ENCODE measurements around the gene IQGAP1. TPM values are rescaled to one million over a fixed set of nuclear protein-coding genes. Genes with fewer than 3 reads are reported as not detected.
"Not testable (repeated sequence)": the region's sequence is repeated elsewhere in the genome, so short reads cannot be mapped to it uniquely, and the experiment has no call there.

IQGAP1 gene
- total and polyA plus RNA-seq, 4 experiments from 2014 or later, result 86.1 to 132 (median 125) TPM

DNA sequence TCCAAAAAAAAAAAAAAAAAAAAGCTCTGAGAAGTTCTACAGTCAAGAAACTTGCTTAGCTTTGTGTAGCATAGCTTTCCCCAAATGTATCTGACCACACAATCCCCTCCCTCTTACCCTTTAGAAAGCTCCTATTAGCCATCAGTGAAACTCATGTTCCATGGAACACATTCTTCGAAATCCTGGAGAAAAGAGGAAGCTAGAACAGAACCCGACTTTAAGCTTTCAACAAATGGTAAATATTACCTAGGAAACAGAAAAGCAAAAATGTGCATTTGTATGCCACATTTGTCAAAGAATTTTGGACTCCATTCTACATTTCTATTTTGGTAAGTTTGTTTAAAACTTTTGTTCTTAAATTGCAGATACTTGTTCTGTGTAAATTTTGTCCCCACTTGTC is 124.2 kb downstream of the IQGAP1 start:
- H3K27me3 Mint-ChIP-seq, result peaks cover 0 to 2% of the 10 kb centered on the region in 2 donors
- intact Hi-C loops (cut with micrococcal nuclease), result no loop called here
- Histone ChIP-seq H3K9me3 (ENCODE audit: control insufficient read depth in 1 of 2, low read length in 2 of 2) (no peaks in the 10 kb centered on the region), H3K4me1 (ENCODE audit: insufficient read depth, low read length) (no peaks in the 10 kb centered on the region), H3K27me3 (ENCODE audit: insufficient read depth, low read length) (no peaks in the 10 kb centered on the region), H3K36me3 (ENCODE audit: insufficient read depth, low read length) (no peaks in the 10 kb centered on the region), H3K4me3 (ENCODE audit: low read length in 2 of 2) (no peak overlapping the region), H3K27ac (ENCODE audit: low read depth, low read length) (no peak overlapping the region)
- ChIA-PET POLR2A (ENCODE audit: partially characterized antibody) (interaction anchor here (0.8 kb wide), 1 partner anchor 91 kb away, joined by 3 read pairs; no protein-coding TSS in a partner anchor), CTCF (ENCODE audit: partially characterized antibody) (interaction anchor here (0.7 to 2.2 kb wide), 5 partner anchors 12 to 192 kb away, joined by 3 to 8 read pairs (median 3); no protein-coding TSS in a partner anchor)
- no peak for DNase-seq
- H3K27ac Mint-ChIP-seq, result no peak overlapping the region
- no peaks in the 10 kb centered on the region for H3K36me3 Mint-ChIP-seq
- H3K4me3 Mint-ChIP-seq, result no peak overlapping the region
- peaks cover 4 to 8% (median 7%) of the 10 kb centered on the region in 4 donors for H3K4me1 Mint-ChIP-seq
- no peaks in the 10 kb centered on the region for H3K9me3 Mint-ChIP-seq

DNA sequence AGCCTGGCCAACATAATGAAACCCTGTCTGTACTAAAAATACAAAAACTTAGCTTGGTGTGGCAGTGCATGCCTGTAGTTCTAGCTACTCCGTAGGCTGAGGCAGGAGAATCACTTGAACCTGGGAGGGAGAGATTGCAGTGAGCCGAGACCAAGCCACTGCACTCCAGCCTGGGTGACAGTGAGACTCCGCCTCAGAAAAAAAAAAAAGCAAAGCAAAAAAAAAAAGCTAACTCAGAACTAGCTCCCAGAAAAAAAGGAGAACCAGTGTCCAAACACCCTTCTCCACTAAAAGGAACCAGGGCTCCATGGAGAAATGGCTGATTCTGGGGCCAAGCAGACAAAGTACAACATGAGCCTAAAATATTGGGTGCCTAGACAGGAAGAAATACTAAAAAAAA is 124.9 kb downstream of the IQGAP1 start:
- Histone ChIP-seq H3K27ac (ENCODE audit: low read depth, low read length) (no peak overlapping the region), H3K36me3 (ENCODE audit: insufficient read depth, low read length) (no peaks in the 10 kb centered on the region), H3K4me1 (ENCODE audit: insufficient read depth, low read length) (no peaks in the 10 kb centered on the region), H3K4me3 (ENCODE audit: low read length in 2 of 2) (no peak overlapping the region), H3K27me3 (ENCODE audit: insufficient read depth, low read length) (no peaks in the 10 kb centered on the region), H3K9me3 (ENCODE audit: control insufficient read depth in 1 of 2, low read length in 2 of 2) (no peaks in the 10 kb centered on the region)
- Mint-ChIP-seq H3K36me3 (no peaks in the 10 kb centered on the region), H3K4me1 (peaks cover 4 to 8% (median 7%) of the 10 kb centered on the region in 4 donors), H3K9me3 (no peaks in the 10 kb centered on the region), H3K27me3 (peaks cover 0 to 2% of the 10 kb centered on the region in 2 donors), H3K4me3 (no peak overlapping the region), H3K27ac (peak overlapping the region in 1 of 7 donors; percentile 46)
- CTCF ChIA-PET (ENCODE audit: partially characterized antibody), result interaction anchor here (1.0 to 1.9 kb wide), 3 partner anchors 91 to 220 kb away, joined by 3 to 8 read pairs (median 4); no protein-coding TSS in a partner anchor
- intact Hi-C loops (cut with micrococcal nuclease), result no loop called here
- POLR2A ChIA-PET (ENCODE audit: partially characterized antibody), result interaction anchor here (0.7 to 0.8 kb wide), 2 partner anchors 17 to 91 kb away, joined by 3 to 6 read pairs; no protein-coding TSS in a partner anchor
- no peak for DNase-seq

DNA sequence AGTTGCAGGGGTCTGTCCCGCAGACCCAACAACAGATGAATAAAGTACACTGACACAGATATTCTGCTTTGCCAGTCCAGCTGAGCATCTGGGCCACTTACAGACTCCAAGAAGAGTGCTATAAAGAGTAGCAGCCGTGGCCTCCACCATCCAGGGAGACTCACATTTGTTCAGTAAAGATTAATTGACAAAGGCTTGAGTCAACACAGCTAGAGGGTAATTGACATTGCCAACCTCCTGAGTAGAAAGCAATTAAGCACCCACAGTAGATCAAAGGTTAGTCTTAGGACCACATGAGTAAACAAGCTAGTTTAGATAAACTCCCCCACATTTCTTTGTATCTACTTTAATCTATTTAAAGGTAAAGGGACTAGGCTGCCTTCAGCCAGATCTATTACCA is 125.4 kb downstream of the IQGAP1 start:
- no peak overlapping the region for H3K27ac ChIP-seq (ENCODE audit: low read depth, low read length)
- H3K36me3 ChIP-seq (ENCODE audit: insufficient read depth, low read length), result no peaks in the 10 kb centered on the region
- intact Hi-C loops (cut with micrococcal nuclease), result no loop called here
- Mint-ChIP-seq H3K36me3 (no peaks in the 10 kb centered on the region), H3K4me1 (peaks cover 4 to 8% (median 7%) of the 10 kb centered on the region in 4 donors), H3K27ac (peak overlapping the region in 2 of 7 donors; percentile 35 to 46), H3K4me3 (no peak overlapping the region), H3K27me3 (peaks cover 0 to 2% of the 10 kb centered on the region in 2 donors), H3K9me3 (no peaks in the 10 kb centered on the region)
- POLR2A ChIA-PET (ENCODE audit: partially characterized antibody), result interaction anchor here (0.7 kb wide), 1 partner anchor 17 kb away, joined by 6 read pairs; no protein-coding TSS in a partner anchor
- no peaks in the 10 kb centered on the region for H3K4me1 ChIP-seq (ENCODE audit: insufficient read depth, low read length)
- H3K9me3 ChIP-seq (ENCODE audit: control insufficient read depth in 1 of 2, low read length in 2 of 2), result no peaks in the 10 kb centered on the region
- no peak for DNase-seq
- H3K4me3 ChIP-seq (ENCODE audit: low read length in 2 of 2), result no peak overlapping the region
- no peaks in the 10 kb centered on the region for H3K27me3 ChIP-seq (ENCODE audit: insufficient read depth, low read length)
- CTCF ChIA-PET (ENCODE audit: partially characterized antibody), result interaction anchor here (1.0 to 1.9 kb wide), 2 partner anchors 193 to 220 kb away, joined by 3 to 8 read pairs; no protein-coding TSS in a partner anchor

DNA sequence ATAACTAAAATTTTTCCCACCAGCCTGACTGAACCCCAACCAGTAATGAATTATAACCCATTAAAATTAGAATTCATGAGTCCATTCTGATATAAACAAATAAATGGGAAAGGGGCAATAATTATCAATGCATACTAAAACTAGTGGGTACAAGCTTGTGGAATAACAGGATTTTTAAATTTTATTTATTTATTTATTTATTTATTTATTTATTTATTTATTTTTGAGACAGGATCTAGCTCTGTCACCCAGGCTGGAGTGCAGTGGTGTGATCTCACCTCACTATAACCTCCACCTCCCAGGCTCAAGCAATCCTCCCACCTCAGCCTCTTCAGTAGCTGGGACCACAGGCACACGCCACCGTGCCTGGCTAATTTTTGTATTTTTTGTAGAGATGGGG is 125.9 kb downstream of the IQGAP1 start:
- H3K27me3 ChIP-seq (ENCODE audit: insufficient read depth, low read length); intact Hi-C loops (cut with micrococcal nuclease); H3K4me3 Mint-ChIP-seq; H3K4me1 Mint-ChIP-seq; H3K27me3 Mint-ChIP-seq; DNase-seq; H3K36me3 Mint-ChIP-seq; H3K4me3 ChIP-seq (ENCODE audit: low read length in 2 of 2); H3K9me3 Mint-ChIP-seq; H3K27ac Mint-ChIP-seq; H3K9me3 ChIP-seq (ENCODE audit: control insufficient read depth in 1 of 2, low read length in 2 of 2); H3K36me3 ChIP-seq (ENCODE audit: insufficient read depth, low read length); H3K27ac ChIP-seq (ENCODE audit: low read depth, low read length); POLR2A ChIA-PET (ENCODE audit: partially characterized antibody); H3K4me1 ChIP-seq (ENCODE audit: insufficient read depth, low read length): not testable (repeated sequence)
- CTCF ChIA-PET (ENCODE audit: partially characterized antibody), result interaction anchor here (0.8 to 1.9 kb wide), 2 partner anchors 73 to 194 kb away, joined by 3 to 8 read pairs; no protein-coding TSS in a partner anchor

DNA sequence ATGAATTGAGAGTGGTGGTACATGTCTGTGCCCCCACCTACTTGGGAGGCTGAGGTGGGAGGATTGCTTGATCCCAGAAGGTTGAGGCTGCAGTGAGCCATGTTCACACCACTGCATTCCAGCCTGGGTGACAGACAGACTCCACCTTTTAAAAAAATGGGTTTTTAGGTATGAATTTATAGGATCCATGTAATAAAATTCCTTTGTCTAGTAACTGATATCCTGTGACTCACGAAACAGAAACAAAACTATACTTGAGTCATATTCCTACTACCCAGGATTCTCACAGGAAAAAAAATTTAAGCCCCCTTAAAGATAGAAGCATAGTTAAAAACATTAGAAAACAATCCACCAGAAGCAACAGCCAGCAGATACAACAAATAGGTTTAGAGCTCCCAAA is 131.6 kb downstream of the IQGAP1 start:
- no peak overlapping the region for H3K4me3 ChIP-seq (ENCODE audit: low read length in 2 of 2)
- ChIA-PET CTCF (ENCODE audit: partially characterized antibody) (interaction anchor here (0.8 kb wide), 1 partner anchor 8 kb away, joined by 3 read pairs; no protein-coding TSS in a partner anchor), POLR2A (ENCODE audit: partially characterized antibody) (interaction anchor here (1.2 kb wide), 1 partner anchor 44 kb away, joined by 3 read pairs; no protein-coding TSS in a partner anchor)
- H3K27me3 Mint-ChIP-seq, result peaks cover 0 to 2% of the 10 kb centered on the region in 2 donors
- H3K9me3 Mint-ChIP-seq, result no peaks in the 10 kb centered on the region
- no peak overlapping the region for H3K27ac ChIP-seq (ENCODE audit: low read depth, low read length)
- no peaks in the 10 kb centered on the region for H3K9me3 ChIP-seq (ENCODE audit: control insufficient read depth in 1 of 2, low read length in 2 of 2)
- intact Hi-C loops (cut with micrococcal nuclease), result no loop called here
- no peak for DNase-seq
- no peak overlapping the region for H3K4me3 Mint-ChIP-seq
- no peaks in the 10 kb centered on the region for H3K36me3 ChIP-seq (ENCODE audit: insufficient read depth, low read length)
- no peaks in the 10 kb centered on the region for H3K36me3 Mint-ChIP-seq
- H3K27ac Mint-ChIP-seq, result peak overlapping the region in 1 of 7 donors; percentile 39
- H3K27me3 ChIP-seq (ENCODE audit: insufficient read depth, low read length), result no peaks in the 10 kb centered on the region
- H3K4me1 ChIP-seq (ENCODE audit: insufficient read depth, low read length), result no peaks in the 10 kb centered on the region
- no peaks in the 10 kb centered on the region for H3K4me1 Mint-ChIP-seq

DNA sequence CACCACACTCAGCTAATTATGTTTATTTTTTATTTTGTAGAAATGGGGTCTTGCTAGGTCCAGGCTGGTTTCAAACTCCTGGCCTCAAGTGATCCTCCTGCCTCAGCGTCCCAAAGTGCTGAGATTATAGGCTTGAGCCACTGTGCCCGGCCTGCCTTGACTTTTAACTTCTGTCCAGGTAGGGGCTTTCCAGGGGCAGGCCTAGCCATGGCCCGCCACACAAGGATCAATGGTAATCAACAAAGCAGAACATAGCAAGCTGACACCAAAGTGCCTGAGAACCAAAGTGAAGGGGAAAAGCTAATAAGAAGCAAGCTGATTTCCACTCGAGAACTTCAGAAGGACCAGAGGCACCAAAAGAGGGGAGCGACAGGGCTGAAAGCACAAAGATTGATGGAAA is 132.3 kb downstream of the IQGAP1 start:
- POLR2A ChIA-PET (ENCODE audit: partially characterized antibody), result interaction anchor here (1.2 kb wide), 1 partner anchor 43 kb away, joined by 3 read pairs; no protein-coding TSS in a partner anchor
- no peak for DNase-seq
- H3K9me3 Mint-ChIP-seq, result no peaks in the 10 kb centered on the region
- peaks cover 0 to 2% of the 10 kb centered on the region in 2 donors for H3K27me3 Mint-ChIP-seq
- H3K4me3 Mint-ChIP-seq, result no peak overlapping the region
- no peaks in the 10 kb centered on the region for H3K36me3 Mint-ChIP-seq
- Histone ChIP-seq H3K4me3 (ENCODE audit: low read length in 2 of 2) (no peak overlapping the region), H3K9me3 (ENCODE audit: control insufficient read depth in 1 of 2, low read length in 2 of 2) (no peaks in the 10 kb centered on the region), H3K36me3 (ENCODE audit: insufficient read depth, low read length) (no peaks in the 10 kb centered on the region), H3K27ac (ENCODE audit: low read depth, low read length) (no peak overlapping the region), H3K4me1 (ENCODE audit: insufficient read depth, low read length) (no peaks in the 10 kb centered on the region), H3K27me3 (ENCODE audit: insufficient read depth, low read length) (no peaks in the 10 kb centered on the region)
- intact Hi-C loops (cut with micrococcal nuclease), result no loop called here
- CTCF ChIA-PET (ENCODE audit: partially characterized antibody), result no interaction called here
- no peaks in the 10 kb centered on the region for H3K4me1 Mint-ChIP-seq
- peak overlapping the region in 1 of 7 donors; percentile 55 for H3K27ac Mint-ChIP-seq

DNA sequence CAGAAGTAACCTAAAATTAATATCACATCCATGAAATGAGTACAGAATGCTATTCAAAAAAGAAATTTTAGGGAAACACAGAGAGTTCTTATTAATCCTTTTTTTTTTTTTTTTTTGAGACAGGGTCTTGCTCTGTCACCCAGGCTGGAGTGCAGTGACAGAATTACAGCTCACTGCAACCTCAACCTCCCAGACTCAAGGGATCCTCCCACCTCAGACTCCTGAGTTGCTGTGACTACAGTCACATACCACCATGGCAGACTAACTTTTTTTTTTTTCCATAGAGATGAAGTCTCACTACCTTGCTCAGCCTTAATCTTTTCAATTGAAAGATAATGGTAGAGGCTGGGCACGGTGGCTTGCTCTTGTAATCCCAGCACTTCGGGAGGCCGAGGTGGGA is 135.3 kb downstream of the IQGAP1 start:
- no peak overlapping the region for H3K27ac Mint-ChIP-seq
- Histone ChIP-seq H3K27ac (ENCODE audit: low read depth, low read length) (no peak overlapping the region), H3K4me1 (ENCODE audit: insufficient read depth, low read length) (no peaks in the 10 kb centered on the region), H3K4me3 (ENCODE audit: low read length in 2 of 2) (no peak overlapping the region), H3K9me3 (ENCODE audit: control insufficient read depth in 1 of 2, low read length in 2 of 2) (no peaks in the 10 kb centered on the region), H3K27me3 (ENCODE audit: insufficient read depth, low read length) (no peaks in the 10 kb centered on the region), H3K36me3 (ENCODE audit: insufficient read depth, low read length) (no peaks in the 10 kb centered on the region)
- peaks cover 0 to under 1% (median 0%) of the 10 kb centered on the region in 8 donors for H3K9me3 Mint-ChIP-seq
- H3K4me3 Mint-ChIP-seq, result no peak overlapping the region
- peaks cover 0 to 3% (median 1%) of the 10 kb centered on the region in 4 donors for H3K4me1 Mint-ChIP-seq
- no peaks in the 10 kb centered on the region for H3K27me3 Mint-ChIP-seq
- intact Hi-C loops (cut with micrococcal nuclease), result no loop called here
- ChIA-PET POLR2A (ENCODE audit: partially characterized antibody) (no interaction called here), CTCF (ENCODE audit: partially characterized antibody) (interaction anchor here (1.3 kb wide), 1 partner anchor 11 kb away, joined by 3 read pairs; no protein-coding TSS in a partner anchor)
- no peaks in the 10 kb centered on the region for H3K36me3 Mint-ChIP-seq
- DNase-seq, result no peak

All from CD4-positive, alpha-beta memory T cell (primary cell).